H1 (cell line): ENCODE data around the gene MAP4K5.

Experiments
- CREB1 ChIP-seq: IDR thresholded peaks from 2 replicates; pipeline ENCODE4 v1.6.1; 2012; ENCODE audit warnings: inconsistent platforms
- CTCF ChIP-seq, 3 experiments: IDR thresholded peaks; 1 replicate in 2 of 3; 2 replicates in 1 of 3; pipeline versions ENCODE4 v1.5.1 to v1.6.1; 2011; ENCODE audit warnings: low read length in 3 of 3, mild to moderate bottlenecking in 3 of 3, inconsistent platforms in 2 of 3, low read depth in 1 of 3, moderate library complexity in 1 of 3; ENCODE audit not compliant: insufficient read depth in 1 of 3; ENCODE audit errors: control extremely low read depth in 1 of 3
- JUND ChIP-seq: IDR thresholded peaks from 2 replicates; pipeline ENCODE4 v1.6.1; 2011; ENCODE audit warnings: mild to moderate bottlenecking, improper control_type of control experiment, low read length
- KDM1A ChIP-seq: fragments of 200-600, 300-600 bp; sonication (generic); IDR thresholded peaks from 2 replicates; pipeline ENCODE4 v1.7.1; 2016; ENCODE audit warnings: mild to moderate bottlenecking, low read length, borderline replicate concordance
- POLR2A ChIP-seq, 2 experiments: IDR thresholded peaks; 1 replicate in 1 of 2; 2 replicates in 1 of 2; pipeline ENCODE4 v1.6.1; 2011; ENCODE audit warnings: low read depth in 2 of 2, low read length in 2 of 2, mild to moderate bottlenecking in 2 of 2; ENCODE audit errors: control extremely low read depth in 1 of 2
- POLR2AphosphoS5 ChIP-seq: IDR thresholded peaks from 2 replicates; pipeline ENCODE4 v1.6.1; 2011; ENCODE audit warnings: low read depth, low read length
- RAD21 ChIP-seq, 2 experiments: IDR thresholded peaks in 1 of 2; conservative IDR thresholded peaks in 1 of 2; 2 replicates each; pipeline ENCODE4 v1.6.1; 2011; ENCODE audit warnings: low read depth in 2 of 2, low read length in 2 of 2, improper control_type of control experiment in 1 of 2, inconsistent platforms in 1 of 2, mild to moderate bottlenecking in 1 of 2, moderate library complexity in 1 of 2
- SUZ12 ChIP-seq: fragments of 200-600 bp; sonication (generic); IDR thresholded peaks from 2 replicates; pipeline ENCODE4 v1.6.1; 2012; ENCODE audit warnings: mild to moderate bottlenecking, inconsistent platforms, low read length, moderate library complexity, mixed read lengths
- TAF1 ChIP-seq: IDR thresholded peaks from 2 replicates; pipeline ENCODE4 v1.6.1; 2011; ENCODE audit warnings: mild to moderate bottlenecking, low read depth, low read length
- TBP ChIP-seq: IDR thresholded peaks from 2 replicates; pipeline ENCODE4 v1.6.1; 2011; ENCODE audit warnings: low read depth, low read length, improper control_type of control experiment
- TCF12 ChIP-seq: IDR thresholded peaks from 2 replicates; pipeline ENCODE4 v1.6.1; 2011; ENCODE audit warnings: low read depth, mild to moderate bottlenecking, low read length
- ZNF274 ChIP-seq: IDR thresholded peaks from 2 replicates; pipeline ENCODE4 v1.7.0; 2012; ENCODE audit warnings: low read length, borderline replicate concordance; ENCODE audit errors: extremely low read depth
- TF ChIP-seq, protein P1 (sequence below): IDR thresholded peaks from 2 replicates; pipeline ENCODE4 v1.6.1; 2012; ENCODE audit warnings: inconsistent platforms
- TF ChIP-seq, protein P2 (sequence below): IDR thresholded peaks from 2 replicates; pipeline ENCODE4 v1.6.1; 2011; ENCODE audit warnings: low read depth, mild to moderate bottlenecking, low read length; ENCODE audit not compliant: insufficient read depth

DNA sequence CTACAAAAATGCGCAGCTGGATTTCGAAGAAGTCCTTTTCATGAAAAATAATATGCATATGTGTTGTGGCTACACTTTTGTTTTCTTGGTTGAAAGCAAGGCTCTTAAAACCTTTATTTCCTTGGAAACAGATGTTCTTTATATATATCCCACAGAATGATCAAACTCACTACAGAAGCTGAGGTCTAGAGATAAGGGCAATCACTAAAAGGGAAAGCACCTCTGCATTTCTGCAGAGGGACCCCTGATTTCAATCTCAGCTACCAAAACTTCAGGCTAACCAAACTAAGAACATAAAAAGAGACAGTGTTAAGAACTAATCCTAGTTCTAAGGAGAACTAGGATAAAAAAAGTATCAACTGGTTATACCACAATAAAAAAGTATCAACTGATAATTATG lies 70.3 kb downstream of the MAP4K5 start:
- TF ChIP-seq, protein P1, sequence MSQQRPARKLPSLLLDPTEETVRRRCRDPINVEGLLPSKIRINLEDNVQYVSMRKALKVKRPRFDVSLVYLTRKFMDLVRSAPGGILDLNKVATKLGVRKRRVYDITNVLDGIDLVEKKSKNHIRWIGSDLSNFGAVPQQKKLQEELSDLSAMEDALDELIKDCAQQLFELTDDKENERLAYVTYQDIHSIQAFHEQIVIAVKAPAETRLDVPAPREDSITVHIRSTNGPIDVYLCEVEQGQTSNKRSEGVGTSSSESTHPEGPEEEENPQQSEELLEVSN: no peak
- no peak for TF ChIP-seq TBP
- TF ChIP-seq CTCF (IDR thresholded peaks at IDR 0.05; ENCODE audit: control extremely low read depth in 1 of 3, insufficient read depth in 1 of 3, low read depth in 1 of 3, low read length in 3 of 3): no peak
- no peak for TF ChIP-seq POLR2A (IDR thresholded peaks at IDR 0.05; ENCODE audit: control extremely low read depth in 1 of 2, low read depth in 2 of 2, low read length in 2 of 2)
- TF ChIP-seq ZNF274: no peak
- TF ChIP-seq SUZ12: no peak
- no peak for TF ChIP-seq JUND
- no peak for TF ChIP-seq POLR2AphosphoS5
- TF ChIP-seq RAD21 (IDR thresholded peaks at IDR 0.05 in 1 of 2, conservative IDR thresholded peaks at IDR 0.05 in 1 of 2; ENCODE audit: low read depth in 2 of 2, low read length in 2 of 2): no peak
- TF ChIP-seq, protein P2, sequence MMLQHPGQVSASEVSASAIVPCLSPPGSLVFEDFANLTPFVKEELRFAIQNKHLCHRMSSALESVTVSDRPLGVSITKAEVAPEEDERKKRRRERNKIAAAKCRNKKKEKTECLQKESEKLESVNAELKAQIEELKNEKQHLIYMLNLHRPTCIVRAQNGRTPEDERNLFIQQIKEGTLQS: no peak
- TF ChIP-seq TCF12: no peak
- no peak for TF ChIP-seq TAF1
- TF ChIP-seq KDM1A: no peak
- no peak for TF ChIP-seq CREB1
